Measurements from ENCODE around the gene DCAF10.

GRCh38 chr9:37873955-37874354 lies 73.4 kb downstream of the DCAF10 start:
- TF ChIP-seq CTCF (IDR thresholded peaks at IDR 0.05; ENCODE audit: low read length) (no peak), EZH2 (IDR thresholded peaks at IDR 0.05; ENCODE audit: borderline replicate concordance, low read length) (no peak)
